AG04449 (cell line): ENCODE results near the gene FGF14.

Experiments used
- CTCF ChIA-PET: fragments of 350-600 bp; formaldehyde crosslinking; extraction: SDS; loops from one replicate; lab custom pipeline; 2021; ENCODE audit warnings: antibody characterized with exemption; lab: Yijun Ruan, JAX
- POLR2A ChIA-PET: fragments of 400-600, 350-600 bp; formaldehyde crosslinking; extraction: SDS; loops from one replicate; lab custom pipeline; 2020; ENCODE audit warnings: antibody characterized with exemption, inconsistent platforms; lab: Yijun Ruan, JAX
- DNase-seq: peaks from one replicate; pipeline ENCODE4 v3.0.0-alpha.2; 2010; ENCODE audit warnings: low read depth, low spot score
- H3K4me3 ChIP-seq: 2 replicates; pipeline ENCODE4 v1.5.1; 2011; ENCODE audit warnings: low read depth, mild to moderate bottlenecking, control low read depth, low read length
- TF ChIP-seq, protein P1 (sequence below): IDR thresholded peaks from one replicate; pipeline ENCODE4 v1.5.1; 2011; ENCODE audit warnings: mild to moderate bottlenecking, moderate library complexity, low read length, control low read depth, inconsistent platforms; ENCODE audit not compliant: insufficient read depth; ENCODE audit errors: missing control alignments

Gene FGF14

DNA sequence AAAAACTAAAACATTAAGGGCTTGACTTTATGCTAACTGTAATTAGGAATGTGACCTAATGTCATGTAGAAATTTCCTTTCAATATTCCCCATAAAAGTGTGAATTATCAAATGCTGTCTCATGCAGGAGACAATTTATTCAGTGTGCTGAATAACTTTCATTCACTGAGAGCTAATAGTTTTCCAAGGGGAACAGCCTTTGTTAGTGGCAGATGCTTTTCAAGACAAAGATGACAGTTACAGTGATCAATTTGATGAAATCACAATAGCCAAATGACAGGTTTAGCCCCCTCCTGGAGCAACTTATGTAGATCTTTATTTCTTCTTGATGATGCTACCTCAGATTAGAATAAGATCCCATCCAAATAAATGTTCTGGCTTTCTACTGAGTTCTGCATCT, 673.8 kb downstream of the FGF14 start:
- no peak for DNase-seq
- ChIA-PET CTCF (interaction anchor here (1.0 to 1.4 kb wide), 4 partner anchors 18 to 583 kb away, joined by 3 to 9 read pairs (median 3); no protein-coding TSS in a partner anchor), POLR2A (interaction anchor here (0.7 kb wide), 1 partner anchor 278 kb away, joined by 3 read pairs; no protein-coding TSS in a partner anchor)
- no peak overlapping the region for H3K4me3 ChIP-seq
- TF ChIP-seq, protein P1, sequence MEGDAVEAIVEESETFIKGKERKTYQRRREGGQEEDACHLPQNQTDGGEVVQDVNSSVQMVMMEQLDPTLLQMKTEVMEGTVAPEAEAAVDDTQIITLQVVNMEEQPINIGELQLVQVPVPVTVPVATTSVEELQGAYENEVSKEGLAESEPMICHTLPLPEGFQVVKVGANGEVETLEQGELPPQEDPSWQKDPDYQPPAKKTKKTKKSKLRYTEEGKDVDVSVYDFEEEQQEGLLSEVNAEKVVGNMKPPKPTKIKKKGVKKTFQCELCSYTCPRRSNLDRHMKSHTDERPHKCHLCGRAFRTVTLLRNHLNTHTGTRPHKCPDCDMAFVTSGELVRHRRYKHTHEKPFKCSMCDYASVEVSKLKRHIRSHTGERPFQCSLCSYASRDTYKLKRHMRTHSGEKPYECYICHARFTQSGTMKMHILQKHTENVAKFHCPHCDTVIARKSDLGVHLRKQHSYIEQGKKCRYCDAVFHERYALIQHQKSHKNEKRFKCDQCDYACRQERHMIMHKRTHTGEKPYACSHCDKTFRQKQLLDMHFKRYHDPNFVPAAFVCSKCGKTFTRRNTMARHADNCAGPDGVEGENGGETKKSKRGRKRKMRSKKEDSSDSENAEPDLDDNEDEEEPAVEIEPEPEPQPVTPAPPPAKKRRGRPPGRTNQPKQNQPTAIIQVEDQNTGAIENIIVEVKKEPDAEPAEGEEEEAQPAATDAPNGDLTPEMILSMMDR, result no peak

DNA sequence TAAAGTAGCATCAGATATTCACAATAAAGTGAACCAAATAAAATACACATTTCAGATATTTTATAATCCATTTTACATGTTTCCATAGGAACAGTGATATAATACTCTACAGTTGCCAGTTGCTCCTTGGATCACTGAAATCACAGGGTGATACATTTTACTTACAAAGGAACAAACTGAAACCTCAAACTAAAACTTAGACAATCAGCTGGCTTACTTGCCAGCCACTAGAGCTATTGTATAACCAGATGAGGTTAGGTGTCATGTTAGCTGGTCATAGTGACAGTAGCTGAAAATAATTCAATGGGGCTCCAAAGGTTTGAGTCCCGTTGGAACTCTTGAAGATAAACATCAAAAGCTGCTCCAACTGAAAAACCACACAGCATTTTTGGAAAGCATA, 674.7 kb downstream of the FGF14 start:
- CTCF ChIA-PET, result interaction anchor here (0.9 to 1.4 kb wide), 5 partner anchors 10 to 582 kb away, joined by 3 to 9 read pairs (median 3); no protein-coding TSS in a partner anchor
- no peak for DNase-seq
- TF ChIP-seq, protein P1, result no peak
- POLR2A ChIA-PET, result no interaction called here
- H3K4me3 ChIP-seq, result no peak overlapping the region

DNA sequence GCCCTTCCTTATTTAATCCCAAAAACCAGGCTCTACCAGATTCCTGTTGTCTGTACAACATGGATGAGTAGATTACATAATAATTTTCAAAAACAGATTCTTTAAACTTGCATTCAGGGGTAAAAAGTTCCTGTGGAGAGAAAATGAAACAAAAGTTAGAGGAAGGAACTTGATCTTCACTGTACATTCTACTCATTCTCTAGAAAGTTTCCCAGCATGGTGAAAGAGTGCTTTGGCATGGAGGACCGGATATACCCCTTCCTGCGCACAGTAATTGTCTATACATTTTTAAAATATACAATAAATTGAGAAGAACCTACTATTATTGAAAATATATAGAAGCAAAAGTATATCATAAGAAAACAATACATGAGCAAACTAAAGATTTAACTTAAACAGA, 675.2 kb downstream of the FGF14 start:
- DNase-seq, result no peak
- TF ChIP-seq, protein P1, result no peak
- ChIA-PET CTCF (interaction anchor here (0.9 to 1.4 kb wide), 2 partner anchors 9 to 582 kb away, joined by 3 to 9 read pairs; no protein-coding TSS in a partner anchor), POLR2A (no interaction called here)
- no peak overlapping the region for H3K4me3 ChIP-seq

DNA sequence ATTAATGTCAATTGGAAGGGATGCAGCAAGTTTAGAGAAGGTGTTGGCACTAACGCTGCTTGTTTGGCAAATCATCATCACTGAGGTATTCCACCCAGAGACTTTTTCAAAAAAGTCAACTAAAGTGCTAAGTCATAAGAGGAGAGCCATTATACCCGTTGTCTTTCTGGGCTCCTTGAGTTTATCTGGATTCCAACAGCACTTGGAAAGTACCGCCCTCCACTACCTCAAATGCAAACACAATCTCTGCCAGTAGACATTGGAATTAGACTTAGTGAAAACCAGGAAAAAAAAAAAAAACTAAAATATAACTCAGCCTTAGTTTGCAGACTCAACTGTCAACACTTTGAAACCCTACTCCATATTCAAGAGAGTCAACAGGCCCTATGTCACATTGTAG, 683.4 kb downstream of the FGF14 start:
- CTCF ChIA-PET, result no interaction called here
- TF ChIP-seq, protein P1, result no peak
- POLR2A ChIA-PET, result no interaction called here
- DNase-seq, result no peak
- H3K4me3 ChIP-seq, result no peak overlapping the region

DNA sequence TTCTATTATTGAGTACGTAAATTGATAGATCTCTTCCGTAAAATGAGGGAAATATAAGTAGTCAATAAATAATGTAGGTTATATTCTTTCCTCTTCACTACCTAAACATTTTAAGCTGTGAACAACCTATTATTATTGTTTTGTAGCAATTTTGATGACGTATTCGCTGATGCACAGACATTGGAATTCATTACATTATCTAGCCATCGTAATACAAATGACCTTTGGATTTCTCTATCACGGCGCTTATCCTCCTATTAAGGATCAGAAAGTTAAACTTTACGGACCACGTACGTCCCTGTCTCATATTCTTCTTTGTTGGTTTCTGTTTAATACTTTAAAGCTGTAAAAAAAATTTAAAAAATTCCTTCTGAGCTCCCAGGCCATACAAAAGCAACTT, 684.5 kb downstream of the FGF14 start:
- H3K4me3 ChIP-seq, result no peak overlapping the region
- no peak for DNase-seq
- CTCF ChIA-PET, result interaction anchor here (1.0 to 1.4 kb wide), 2 partner anchors 10 to 573 kb away, joined by 3 to 5 read pairs; no protein-coding TSS in a partner anchor
- POLR2A ChIA-PET, result no interaction called here
- TF ChIP-seq, protein P1, result no peak

DNA sequence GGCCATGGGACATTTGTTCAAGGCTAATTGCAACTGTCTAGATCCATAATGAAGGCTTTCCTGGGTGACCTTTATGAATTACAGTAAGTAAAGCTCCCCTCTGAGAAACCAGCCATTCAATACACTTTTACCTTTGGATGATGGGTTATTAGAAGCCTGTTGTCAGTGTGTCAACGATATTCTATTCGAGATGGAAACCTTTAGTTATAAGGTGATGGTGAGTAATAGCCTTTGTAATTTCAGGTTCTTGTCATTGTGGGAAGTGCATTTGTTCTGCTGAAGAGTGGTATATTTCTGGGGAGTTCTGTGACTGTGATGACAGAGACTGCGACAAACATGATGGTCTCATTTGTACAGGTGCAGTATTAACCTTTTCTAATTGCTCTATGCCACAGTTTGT, 687.7 kb downstream of the FGF14 start:
- H3K4me3 ChIP-seq, result no peak overlapping the region
- CTCF ChIA-PET, result interaction anchor here (1.5 kb wide), 1 partner anchor 569 kb away, joined by 4 read pairs; no protein-coding TSS in a partner anchor
- TF ChIP-seq, protein P1, result no peak
- POLR2A ChIA-PET, result no interaction called here
- no peak for DNase-seq
